DND-41 (cell line): ENCODE data around the gene DNAJC21.

Experiments used
- CTCF ChIP-seq: IDR thresholded peaks from 2 replicates; pipeline ENCODE4 v1.5.1; 2012; ENCODE audit warnings: borderline replicate concordance, low read length, moderate library complexity, mild to moderate bottlenecking; ENCODE audit not compliant: poor library complexity, severe bottlenecking; ENCODE audit errors: extremely low read depth
- EZH2 ChIP-seq: IDR thresholded peaks from 3 replicates; pipeline ENCODE4 v1.6.1; 2012; ENCODE audit warnings: borderline replicate concordance, low read depth, mild to moderate bottlenecking, moderate library complexity, low read length, inconsistent platforms; ENCODE audit not compliant: severe bottlenecking

GRCh38 chr5:34903260-34903659 lies 26.1 kb upstream of the DNAJC21 start:
- TF ChIP-seq CTCF = no peak
- no peak for TF ChIP-seq EZH2
